Measurements from ENCODE around the gene PPP2R1A.

Gene PPP2R1A

GRCh38 chr19:52170304-52170703 is 19.5 kb upstream of the PPP2R1A start:
- Histone ChIP-seq H3K4me3 (ENCODE audit: low read depth, low read length) (peak overlapping the region; percentile 81), H3K4me1 (ENCODE audit: control insufficient read depth, insufficient read depth, low read length) (peaks cover 6% of the 10 kb centered on the region), H3K9me3 (ENCODE audit: control insufficient read depth, insufficient read depth, low read depth, low read length) (no peaks in the 10 kb centered on the region), H3K36me3 (ENCODE audit: control insufficient read depth in 2 of 2, insufficient read depth in 1 of 2, low read length in 2 of 2) (peaks cover 25 to 35% of the 10 kb centered on the region in 2 experiments), H3K27ac (ENCODE audit: extremely low read depth, low read depth, low read length) (no peak overlapping the region)
- ChIA-PET CTCF (no interaction called here), POLR2A (no interaction called here)
- TF ChIP-seq ZNF629 (tag by site-specific recombination; IDR thresholded peaks at IDR 0.05) (no peak), PRDM1 (tag by site-specific recombination; IDR thresholded peaks at IDR 0.05) (0 out of 2 replicates have a peak, but pooled peaks have one; percentile 35), ZNF366 (tag by site-specific recombination; conservative IDR thresholded peaks at IDR 0.05) (0 out of 2 replicates have a peak, but pooled peaks have one; percentile 19), SCRT2 (tag by site-specific recombination; IDR thresholded peaks at IDR 0.05) (peak; percentile 36; the same call in 1 of the 2 replicates), KLF17 (tag by site-specific recombination; IDR thresholded peaks at IDR 0.05) (no peak), ZNF623 (tag by site-specific recombination; IDR thresholded peaks at IDR 0.05) (no peak), ZNF548 (tag by site-specific recombination; IDR thresholded peaks at IDR 0.05) (no peak)

DNA sequence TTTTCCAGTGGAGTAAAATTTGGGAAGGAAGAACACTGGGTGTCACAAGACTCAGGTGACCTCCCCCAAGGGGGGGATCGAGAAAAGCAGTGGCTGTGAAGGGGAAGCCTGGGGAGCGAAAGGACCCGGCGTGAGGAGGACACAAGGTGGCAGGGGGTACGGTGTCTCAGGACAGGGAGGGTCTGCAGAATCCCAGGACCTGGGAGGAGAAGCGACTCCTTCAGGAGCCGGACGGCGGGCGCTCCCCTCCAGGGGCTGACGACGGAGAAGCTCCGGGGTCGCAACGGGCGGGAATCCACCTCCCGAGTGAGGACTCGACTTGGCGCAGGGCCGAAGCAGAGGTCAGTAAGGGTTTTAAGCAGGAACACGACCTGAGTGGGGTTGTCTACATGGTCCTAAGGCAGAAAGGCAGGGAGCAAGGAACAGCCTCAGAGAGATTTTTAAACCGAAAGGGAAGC is 19.0 kb upstream of the PPP2R1A start:
- ChIA-PET POLR2A (interaction anchor here (0.7 to 1.7 kb wide), 3 partner anchors 11 to 18 kb away, joined by 6 to 16 read pairs (median 9); partner anchors contain the start of gene PPP2R1A), CTCF (no interaction called here)
- 0 out of 2 replicates have a peak, but pooled peaks have one; percentile 34 for TF ChIP-seq ZNF341 (tag by site-specific recombination; IDR thresholded peaks at IDR 0.05; ENCODE audit: low read depth)
- no peak for TF ChIP-seq BCL11B (tag by site-specific recombination; IDR thresholded peaks at IDR 0.05; ENCODE audit: low read depth)
- Histone ChIP-seq H3K9me3 (ENCODE audit: control insufficient read depth, insufficient read depth, low read depth, low read length) (no peaks in the 10 kb centered on the region), H3K27ac (ENCODE audit: extremely low read depth, low read depth, low read length) (peak overlapping the region; percentile 34; the same call in 1 of the 2 replicates), H3K4me1 (ENCODE audit: control insufficient read depth, insufficient read depth, low read length) (peaks cover 6% of the 10 kb centered on the region), H3K4me3 (ENCODE audit: low read depth, low read length) (peak overlapping the region; percentile 81), H3K36me3 (ENCODE audit: control insufficient read depth in 2 of 2, insufficient read depth in 1 of 2, low read length in 2 of 2) (peaks cover 21 to 29% of the 10 kb centered on the region in 2 experiments)

DNA sequence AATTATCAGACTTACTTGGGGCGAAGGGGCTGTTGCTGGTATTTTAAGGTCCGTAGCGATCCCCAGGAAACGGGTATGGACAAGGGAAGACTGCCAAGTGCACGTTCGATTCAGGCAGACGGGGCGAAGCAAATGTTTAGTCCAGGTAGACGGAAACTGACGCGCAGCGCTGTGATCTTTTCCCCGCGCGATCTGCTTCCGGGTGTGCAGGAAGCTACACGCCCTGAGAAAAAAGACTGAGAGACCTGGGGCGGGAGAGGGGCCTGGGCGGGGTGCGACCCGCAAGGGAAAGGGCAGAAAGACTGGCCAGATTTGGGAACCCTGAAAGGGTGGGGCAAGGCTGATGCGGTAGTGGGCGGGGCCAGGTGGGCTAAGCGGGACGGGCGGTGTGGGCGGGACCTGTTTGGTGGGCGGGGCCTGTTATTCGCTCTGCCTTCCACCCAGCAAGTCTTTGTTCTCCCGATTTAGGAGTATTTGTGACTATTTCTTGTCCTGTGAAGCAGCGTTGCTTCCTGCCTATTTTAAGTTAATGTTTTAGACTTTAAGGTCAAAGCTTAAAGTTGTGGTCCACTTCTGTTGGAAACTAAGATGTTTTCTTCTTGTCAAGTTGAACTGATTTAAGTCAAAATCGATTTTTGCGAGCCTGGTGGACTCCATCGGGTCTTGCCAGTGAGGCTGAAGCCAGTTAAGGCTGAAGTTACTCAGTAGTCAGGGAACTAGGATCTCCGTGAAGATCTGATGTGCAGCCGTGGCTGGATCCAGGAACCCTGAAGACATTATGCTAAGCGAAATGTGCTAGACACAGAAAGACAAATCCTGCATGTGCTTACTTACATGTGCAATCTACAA is 18.3 kb upstream of the PPP2R1A start, which contains the start of gene ZNF836:
Gene ZNF836 (minus strand): TSS at position 301 of the 849 bp plus-strand sequence. CDS start 3,549 bp downstream, outside the sequence.
- peaks cover 6% of the 10 kb centered on the region for H3K4me1 ChIP-seq (ENCODE audit: control insufficient read depth, insufficient read depth, low read length)
- H3K9me3 ChIP-seq (ENCODE audit: control insufficient read depth, insufficient read depth, low read depth, low read length), result no peaks in the 10 kb centered on the region
- peak within 1 kb of the TSS; percentile 81 for H3K4me3 ChIP-seq (ENCODE audit: low read depth, low read length)
- peaks cover 21 to 24% of the 10 kb centered on the region in 2 experiments for H3K36me3 ChIP-seq (ENCODE audit: control insufficient read depth in 2 of 2, insufficient read depth in 1 of 2, low read length in 2 of 2)
- ChIA-PET CTCF (interaction anchor here (0.6 kb wide), 1 partner anchor 783 kb away, joined by 3 read pairs; no protein-coding TSS in a partner anchor), POLR2A (interaction anchor here (0.7 to 1.7 kb wide), 3 partner anchors 12 to 17 kb away, joined by 6 to 16 read pairs (median 9); partner anchors contain the start of gene PPP2R1A)
- peak within 1 kb of the TSS; percentile 34; the same call in 1 of the 2 replicates for H3K27ac ChIP-seq (ENCODE audit: extremely low read depth, low read depth, low read length)
- TF ChIP-seq ZNF366 (tag by site-specific recombination; conservative IDR thresholded peaks at IDR 0.05) (0 out of 2 replicates have a peak, but pooled peaks have one; percentile 23), ZNF19 (tag by site-specific recombination; IDR thresholded peaks at IDR 0.05; ENCODE audit: low read depth) (no peak), ZNF350 (tag by site-specific recombination; IDR thresholded peaks at IDR 0.05) (no peak), ZEB2 (tag by site-specific recombination; IDR thresholded peaks at IDR 0.05) (no peak), ZFHX2 (tag by site-specific recombination; conservative IDR thresholded peaks at IDR 0.05) (peak; percentile 60; the same call in 1 of the 2 replicates), RBAK (tag by site-specific recombination; IDR thresholded peaks at IDR 0.05) (no peak), KLF7 (tag by site-specific recombination; IDR thresholded peaks at IDR 0.05; ENCODE audit: borderline replicate concordance) (no peak), ZBTB17 (tag by site-specific recombination; IDR thresholded peaks at IDR 0.05) (peak; percentile 87), ZNF239 (tag by site-specific recombination; IDR thresholded peaks at IDR 0.05) (no peak), HOXD13 (CRISPR knock-in tag; IDR thresholded peaks at IDR 0.05; ENCODE audit: borderline replicate concordance) (no peak), ZNF558 (tag by site-specific recombination; IDR thresholded peaks at IDR 0.05) (no peak), ZNF335 (tag by site-specific recombination; conservative IDR thresholded peaks at IDR 0.05) (peak; percentile 93), KLF1 (tag by site-specific recombination; IDR thresholded peaks at IDR 0.05) (peak; percentile 86), ZNF140 (tag by site-specific recombination; IDR thresholded peaks at IDR 0.05) (no peak), ZBTB8A (tag by site-specific recombination; IDR thresholded peaks at IDR 0.05) (peak; percentile 31; the same call in 1 of the 2 replicates), ZNF658 (tag by site-specific recombination; IDR thresholded peaks at IDR 0.05) (no peak)
- TF ChIP-seq, protein P1, sequence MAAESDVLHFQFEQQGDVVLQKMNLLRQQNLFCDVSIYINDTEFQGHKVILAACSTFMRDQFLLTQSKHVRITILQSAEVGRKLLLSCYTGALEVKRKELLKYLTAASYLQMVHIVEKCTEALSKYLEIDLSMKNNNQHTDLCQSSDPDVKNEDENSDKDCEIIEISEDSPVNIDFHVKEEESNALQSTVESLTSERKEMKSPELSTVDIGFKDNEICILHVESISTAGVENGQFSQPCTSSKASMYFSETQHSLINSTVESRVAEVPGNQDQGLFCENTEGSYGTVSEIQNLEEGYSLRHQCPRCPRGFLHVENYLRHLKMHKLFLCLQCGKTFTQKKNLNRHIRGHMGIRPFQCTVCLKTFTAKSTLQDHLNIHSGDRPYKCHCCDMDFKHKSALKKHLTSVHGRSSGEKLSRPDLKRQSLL (tag by site-specific recombination; IDR thresholded peaks at IDR 0.05), result no peak
- TF ChIP-seq, protein P2, sequence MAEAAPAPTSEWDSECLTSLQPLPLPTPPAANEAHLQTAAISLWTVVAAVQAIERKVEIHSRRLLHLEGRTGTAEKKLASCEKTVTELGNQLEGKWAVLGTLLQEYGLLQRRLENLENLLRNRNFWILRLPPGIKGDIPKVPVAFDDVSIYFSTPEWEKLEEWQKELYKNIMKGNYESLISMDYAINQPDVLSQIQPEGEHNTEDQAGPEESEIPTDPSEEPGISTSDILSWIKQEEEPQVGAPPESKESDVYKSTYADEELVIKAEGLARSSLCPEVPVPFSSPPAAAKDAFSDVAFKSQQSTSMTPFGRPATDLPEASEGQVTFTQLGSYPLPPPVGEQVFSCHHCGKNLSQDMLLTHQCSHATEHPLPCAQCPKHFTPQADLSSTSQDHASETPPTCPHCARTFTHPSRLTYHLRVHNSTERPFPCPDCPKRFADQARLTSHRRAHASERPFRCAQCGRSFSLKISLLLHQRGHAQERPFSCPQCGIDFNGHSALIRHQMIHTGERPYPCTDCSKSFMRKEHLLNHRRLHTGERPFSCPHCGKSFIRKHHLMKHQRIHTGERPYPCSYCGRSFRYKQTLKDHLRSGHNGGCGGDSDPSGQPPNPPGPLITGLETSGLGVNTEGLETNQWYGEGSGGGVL (tag by site-specific recombination; IDR thresholded peaks at IDR 0.05), result peak; percentile 42; the same call in 1 of the 2 replicates
